HS-5 (cell line): ENCODE measurements around the gene CACNA1B.
"Not testable (repeated sequence)": the region's sequence is repeated elsewhere in the genome, so short reads cannot be mapped to it uniquely, and the experiment has no call there.

ENCODE experiments used
- DNase-seq: peaks from one replicate; pipeline ENCODE4 v3.0.0-alpha.2; 2012; ENCODE audit warnings: low read depth

CACNA1B gene

DNA sequence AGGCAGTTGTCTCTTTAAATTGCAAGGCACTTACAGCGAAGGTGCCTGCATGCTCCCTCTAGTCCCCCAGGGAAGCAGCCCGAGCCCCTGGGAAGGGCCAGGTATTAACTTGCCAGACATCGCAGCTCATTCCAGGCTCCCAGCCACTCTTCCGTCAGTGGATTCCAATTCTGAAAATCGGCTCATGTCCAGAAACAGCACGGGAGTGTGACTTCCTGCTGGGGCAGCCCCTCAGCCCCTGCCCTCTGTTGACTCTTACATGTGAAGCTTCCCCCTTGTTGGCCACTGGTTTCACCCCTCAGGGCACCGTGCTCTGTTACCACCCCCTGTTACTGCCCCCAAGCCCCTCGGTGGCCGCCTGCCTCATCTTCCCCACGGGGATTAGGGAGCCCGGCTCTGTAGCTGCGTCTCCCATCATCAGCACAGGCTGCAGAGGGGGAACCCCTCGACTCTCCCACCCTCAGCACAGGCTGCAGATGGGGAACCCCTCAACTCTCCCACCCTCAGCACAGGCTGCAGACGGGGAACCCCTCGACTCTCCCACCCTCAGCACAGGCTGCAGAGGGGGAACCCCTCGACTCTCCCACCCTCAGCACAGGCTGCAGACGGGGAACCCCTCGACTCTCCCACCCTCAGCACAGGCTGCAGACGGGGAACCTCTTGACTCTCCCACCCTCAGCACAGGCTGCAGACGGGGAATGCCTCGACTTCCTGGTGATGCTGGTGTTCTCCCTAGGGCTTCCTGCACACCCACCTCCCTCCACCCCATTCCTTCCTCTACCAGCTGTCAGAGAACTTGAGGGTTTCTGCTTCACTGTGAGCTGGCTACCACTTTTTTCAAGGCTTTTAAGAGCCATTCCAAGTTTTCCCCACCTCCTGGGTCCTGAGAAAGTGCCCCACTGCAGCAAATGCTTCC is 11.1 kb upstream of the CACNA1B start:
- no peak for DNase-seq

GRCh38 chr9:137870432-137870831 is 7.2 kb upstream of the CACNA1B start:
- no peak for DNase-seq

DNA sequence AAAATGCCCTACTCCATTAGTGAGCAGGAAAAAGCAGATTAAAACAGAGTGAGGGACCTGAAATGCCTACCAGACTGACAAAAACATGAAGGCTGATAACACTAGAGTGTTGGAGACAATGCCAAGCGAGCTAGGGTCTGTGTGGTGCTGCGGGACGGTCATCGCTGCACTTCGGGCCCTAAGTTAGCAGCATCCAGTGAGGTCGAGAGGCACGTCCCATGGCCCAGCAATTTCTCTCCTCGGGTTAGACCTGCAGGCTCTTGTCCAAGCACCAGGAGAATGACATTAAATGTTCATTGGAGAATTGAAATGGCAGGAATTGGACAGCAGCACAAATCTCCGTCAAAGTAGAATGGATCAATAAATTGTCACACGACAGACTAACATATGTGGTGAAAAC is 5.3 kb upstream of the CACNA1B start:
- DNase-seq, result no peak

GRCh38 chr9:137873408-137873807 is 4.2 kb upstream of the CACNA1B start:
- no peak for DNase-seq

GRCh38 chr9:137873858-137874362 is 3.7 kb upstream of the CACNA1B start:
- DNase-seq, result no peak

DNA sequence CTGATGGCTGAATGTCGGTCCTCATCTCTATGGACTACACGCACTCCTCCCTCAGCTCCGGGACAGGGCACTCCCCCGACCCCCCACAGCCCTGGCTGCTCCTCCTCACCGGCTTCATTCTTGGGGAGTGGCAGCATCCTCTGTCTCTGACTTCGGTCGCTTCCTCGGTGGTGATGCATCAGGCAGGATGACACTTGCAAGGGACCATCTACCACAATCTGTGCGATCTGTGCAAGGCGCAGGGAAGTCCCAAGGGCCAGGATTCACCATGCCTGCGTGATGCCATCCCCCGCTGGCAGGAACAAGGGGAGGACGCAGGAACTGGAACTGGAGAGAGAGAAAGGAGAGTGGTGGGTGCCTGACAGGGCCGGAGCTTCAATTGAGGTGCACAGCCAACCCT is 2.2 kb upstream of the CACNA1B start:
- no peak for DNase-seq

DNA sequence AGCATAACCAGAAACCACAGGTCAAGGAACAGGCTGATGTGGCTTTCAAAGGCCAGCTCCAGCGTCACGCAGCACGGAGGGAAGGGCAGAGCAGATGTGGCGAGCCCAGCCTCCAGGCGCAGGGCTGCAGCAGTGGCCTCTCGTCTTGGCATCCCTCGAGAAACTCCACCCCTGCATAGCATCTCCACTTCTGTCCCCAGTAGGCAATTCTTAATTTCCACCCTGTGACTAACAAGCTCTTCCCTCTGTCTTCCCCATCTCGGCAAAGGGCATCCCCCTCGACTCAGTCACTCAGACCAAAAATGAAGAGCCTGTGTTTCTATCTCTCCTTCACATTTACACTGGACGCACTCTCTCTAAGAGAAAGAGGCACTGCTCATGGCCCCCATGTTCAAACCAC is 1.7 kb upstream of the CACNA1B start:
- no peak for DNase-seq

GRCh38 chr9:137876269-137876668 is 1.3 kb upstream of the CACNA1B start:
- no peak for DNase-seq

DNA sequence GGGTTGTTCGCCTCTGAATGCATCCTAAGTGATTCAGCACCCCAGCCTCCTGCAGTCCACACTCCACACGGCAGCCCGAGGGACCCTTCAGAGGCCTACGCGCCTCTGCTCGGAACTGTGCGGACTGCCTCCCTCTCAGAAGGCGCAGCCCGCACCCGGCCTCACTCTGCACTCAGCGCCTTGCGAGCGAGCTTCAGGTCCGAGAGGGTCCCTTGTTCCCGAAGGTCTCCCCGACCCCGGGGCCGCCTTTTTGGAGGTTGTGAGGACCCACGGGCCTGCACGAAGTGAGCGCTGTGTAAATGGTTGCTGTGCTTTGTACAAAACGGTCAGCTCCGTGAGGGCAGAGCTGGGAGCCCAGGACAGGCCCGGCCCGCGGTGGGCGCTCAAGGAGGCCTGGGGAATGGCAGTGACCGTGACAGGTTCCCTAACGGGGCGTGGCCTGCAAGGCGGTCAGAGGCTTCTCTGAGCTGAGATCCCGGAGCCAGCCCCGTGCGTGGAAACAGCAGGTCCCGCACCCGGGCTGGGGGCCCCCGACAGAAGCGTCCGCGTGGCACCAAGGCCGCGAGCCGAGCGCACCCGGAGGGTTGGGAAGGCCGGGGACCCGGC is 698 bp upstream of the CACNA1B start:
- no peak for DNase-seq

DNA sequence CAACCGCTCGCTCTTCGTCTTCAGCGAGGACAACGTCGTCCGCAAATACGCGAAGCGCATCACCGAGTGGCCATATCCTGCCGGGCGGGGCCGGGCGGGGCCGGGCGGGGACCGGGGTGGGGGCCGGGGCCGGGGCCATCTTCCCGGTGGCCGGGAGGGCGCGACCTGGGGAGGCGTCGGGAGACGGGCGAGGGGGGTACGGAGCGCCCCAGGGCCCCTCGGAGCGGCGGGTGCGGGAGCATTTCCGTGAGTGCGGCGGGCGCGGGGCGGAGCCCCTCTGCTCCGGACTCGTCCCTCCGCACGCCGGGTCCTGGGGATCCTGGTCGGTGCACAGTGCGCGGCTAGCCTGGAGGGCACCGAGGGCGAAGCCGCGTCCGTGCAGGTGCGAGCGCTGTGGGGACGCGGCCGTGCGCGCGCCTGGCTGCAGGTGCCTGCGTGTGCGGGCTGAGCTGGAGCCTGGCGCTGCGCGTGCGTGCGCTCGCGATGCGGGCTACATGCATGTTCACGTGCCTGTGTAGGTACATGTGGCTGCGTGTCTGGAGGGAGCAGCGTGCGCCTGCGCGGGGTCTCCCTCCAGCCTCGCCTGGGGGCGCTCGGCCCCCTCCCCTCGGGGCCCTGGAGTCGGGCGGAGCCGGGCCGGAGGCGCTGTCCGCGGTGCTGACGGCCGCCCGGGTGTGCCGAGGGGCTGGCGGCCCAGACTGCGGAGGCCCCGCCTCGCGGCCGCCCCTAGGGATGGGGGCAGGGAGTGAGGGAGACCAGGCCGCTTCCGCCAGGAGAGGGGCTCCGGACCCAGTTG is 762 bp downstream of the CACNA1B start:
- no peak for DNase-seq

DNA sequence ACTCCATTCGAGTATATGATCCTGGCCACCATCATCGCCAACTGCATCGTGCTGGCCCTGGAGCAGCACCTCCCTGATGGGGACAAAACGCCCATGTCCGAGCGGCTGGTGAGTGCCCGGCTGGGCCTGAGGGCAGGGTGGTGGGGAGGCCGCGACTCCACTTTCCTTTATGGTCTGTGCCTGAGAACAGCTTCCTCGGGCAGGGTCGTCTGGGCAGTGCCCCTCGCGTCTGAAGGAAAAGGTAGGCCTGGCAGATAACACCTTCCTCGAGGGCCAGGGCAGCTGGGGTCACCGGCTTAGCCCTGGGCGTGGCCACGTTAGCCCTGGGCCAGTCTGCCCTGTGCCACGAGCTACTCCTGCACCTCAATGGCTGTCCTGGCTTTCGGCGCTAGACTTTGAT is 1.5 kb downstream of the CACNA1B start:
- no peak for DNase-seq

DNA sequence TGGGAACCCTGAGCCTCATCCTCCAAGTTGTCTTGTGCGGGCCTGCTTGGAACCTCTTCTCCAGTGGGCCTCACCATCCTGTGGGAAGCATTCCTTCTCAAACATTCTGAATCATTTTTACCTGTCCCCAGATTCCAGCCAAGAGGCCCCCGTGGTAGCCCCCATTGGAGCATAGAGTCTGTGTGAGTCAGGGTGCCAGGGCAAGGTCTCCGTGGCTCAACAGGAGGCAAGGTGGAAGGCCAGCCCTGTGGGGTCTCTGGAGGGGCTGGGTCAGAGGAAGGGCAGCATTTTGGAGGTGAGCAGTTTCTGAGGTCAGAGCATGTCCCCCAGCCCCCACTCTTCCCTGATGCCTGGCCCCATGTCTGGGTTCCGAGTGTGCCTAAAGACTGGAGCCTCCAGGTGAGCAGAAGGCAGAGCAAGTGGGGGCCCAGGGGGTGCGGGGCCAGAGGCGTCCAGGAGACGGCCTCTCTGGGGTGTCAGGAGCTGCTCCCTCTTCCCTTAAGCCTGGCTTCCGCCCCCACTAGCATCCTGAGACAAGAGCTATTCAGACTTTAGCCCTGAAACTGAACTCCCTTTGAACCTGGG is 2.1 kb downstream of the CACNA1B start:
- no peak for DNase-seq

DNA sequence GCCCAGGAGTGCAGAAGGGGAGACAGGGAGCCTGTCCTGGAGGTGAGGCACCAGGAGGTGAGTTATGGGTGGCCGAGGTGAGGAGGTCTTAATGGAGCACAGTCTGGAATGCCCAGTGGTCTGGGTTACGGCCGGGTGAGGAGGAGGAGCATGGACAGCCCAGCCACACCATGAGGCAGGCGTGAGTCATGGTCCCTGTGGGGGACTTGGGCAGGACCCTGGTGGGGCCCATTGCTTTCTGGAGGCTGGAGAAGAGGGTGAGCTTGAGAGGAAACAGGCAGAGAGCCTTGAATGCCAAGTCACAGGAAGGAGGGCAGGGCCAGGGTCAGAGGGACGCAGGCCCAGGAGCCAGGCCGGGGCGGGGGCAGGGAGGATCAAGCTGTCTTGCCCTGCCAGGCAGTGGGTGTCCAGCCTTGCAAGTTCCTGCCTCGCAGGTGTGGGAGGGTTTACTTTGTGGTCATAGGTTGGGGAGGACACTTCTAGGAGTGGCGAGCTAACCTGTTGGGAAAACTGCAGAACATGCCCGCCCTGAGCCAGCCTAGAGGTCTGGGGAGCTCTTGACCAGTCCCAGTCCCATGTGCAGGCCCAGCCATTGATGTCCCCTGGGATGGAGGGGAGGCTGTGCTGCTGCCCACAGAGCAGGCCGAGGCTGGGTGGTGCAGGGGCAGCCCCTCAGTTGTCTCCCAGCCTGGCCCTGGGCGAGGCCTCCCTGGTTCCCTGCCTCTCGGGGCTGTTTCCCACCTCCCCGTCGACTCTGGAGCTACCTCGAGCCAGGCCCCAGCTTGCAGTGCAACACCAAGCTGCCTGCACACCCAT is 2.8 kb downstream of the CACNA1B start:
- DNase-seq, result no peak

GRCh38 chr9:137880976-137881530 is 3.5 kb downstream of the CACNA1B start:
- no peak for DNase-seq

DNA sequence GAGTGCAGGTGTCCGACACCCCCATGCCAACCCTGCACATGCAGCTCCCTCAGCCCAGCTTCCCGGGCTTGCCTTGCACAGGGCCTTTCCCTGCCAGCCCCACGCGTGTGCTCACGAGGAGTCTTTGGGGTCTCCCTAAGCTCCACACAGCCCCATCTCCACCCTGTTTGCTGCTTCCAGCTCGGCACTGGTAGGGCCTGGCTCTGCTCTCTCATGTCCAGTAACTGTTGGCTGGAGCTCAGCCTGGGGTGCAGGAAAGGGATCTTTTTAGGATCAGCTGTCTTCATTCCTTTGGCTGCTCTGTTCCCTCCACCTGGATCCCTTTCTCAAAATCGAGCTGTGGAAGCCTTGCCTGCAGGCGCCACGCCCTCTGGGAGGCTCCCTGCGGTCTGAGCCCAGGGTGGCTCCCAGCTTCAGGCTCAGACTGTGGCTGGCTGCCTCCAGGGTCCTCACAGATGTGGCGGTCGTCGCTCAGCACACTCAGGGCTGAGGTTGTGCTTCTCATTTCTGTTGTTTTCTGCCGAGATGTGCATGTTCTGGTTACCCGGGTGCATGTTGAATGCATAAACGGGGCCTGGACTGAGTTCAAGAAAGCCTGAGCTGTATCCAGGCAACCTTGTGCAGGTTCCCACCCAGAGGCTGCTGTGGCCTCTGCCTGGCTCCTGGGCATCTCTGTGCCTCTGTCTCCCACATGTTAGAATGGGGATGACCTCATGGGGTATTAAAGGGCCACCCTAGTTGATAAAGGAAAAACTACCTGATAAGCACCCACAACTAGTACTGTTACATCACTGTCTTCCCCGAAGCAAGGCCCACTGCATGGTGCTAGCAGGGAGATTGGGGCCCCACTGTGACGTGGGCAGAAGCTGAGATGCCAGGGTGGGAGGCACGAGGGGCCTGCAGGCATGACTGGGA is 4.3 kb downstream of the CACNA1B start:
- DNase-seq, result no peak

DNA sequence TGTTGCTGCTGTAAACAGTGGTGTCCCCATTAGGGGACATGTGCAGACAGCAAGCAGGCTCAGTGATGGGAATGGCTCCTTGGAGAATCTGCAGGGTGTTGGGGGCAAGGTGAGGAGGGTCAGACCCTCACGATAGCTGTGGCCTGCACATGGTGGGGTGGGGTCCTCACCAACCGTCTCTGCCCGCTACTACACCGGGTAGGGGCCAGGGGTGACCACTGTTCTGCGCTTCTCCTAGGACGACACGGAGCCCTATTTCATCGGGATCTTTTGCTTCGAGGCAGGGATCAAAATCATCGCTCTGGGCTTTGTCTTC is 4.9 kb downstream of the CACNA1B start:
- no peak for DNase-seq

DNA sequence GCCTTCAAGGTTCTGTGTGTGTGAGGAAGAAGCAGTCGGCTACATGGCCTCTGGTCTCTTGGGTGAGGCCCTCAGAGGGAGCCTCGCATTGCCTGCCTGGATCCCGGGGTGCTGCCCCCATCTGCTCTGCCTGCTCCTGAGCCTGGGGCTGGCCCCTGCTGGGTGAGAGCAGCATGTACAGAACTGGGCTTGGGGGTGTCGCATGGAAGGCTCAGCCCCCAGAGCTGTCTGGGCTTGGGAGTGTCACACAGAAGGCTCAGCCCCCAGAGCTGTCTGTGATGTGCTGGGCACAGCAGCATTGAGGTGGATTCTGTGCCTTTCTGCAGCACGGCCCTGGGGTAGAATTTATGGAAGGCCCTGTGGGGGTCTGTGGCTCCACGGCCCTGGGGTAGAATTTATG is 6.4 kb downstream of the CACNA1B start:
- DNase-seq, result not testable (repeated sequence)

DNA sequence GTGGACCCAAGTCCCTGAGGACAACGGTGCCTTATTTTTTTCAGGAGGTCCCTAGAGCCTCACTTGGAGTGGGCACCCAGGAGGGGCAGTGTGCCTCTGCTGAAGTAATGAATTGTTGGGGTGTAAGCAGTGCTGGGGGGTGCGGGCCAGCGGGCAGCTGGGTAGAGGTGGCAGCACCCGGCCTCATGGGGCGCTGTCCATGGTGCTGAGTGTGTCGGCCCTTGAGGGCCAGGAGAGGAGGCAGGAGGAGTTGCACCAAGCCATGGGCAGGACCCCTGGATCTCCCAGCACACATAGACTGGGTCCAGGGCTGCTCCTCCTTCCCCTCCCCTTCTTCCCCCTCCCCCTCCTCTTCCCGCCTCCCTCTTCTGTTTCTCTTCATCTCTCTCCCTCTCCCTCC is 7.0 kb downstream of the CACNA1B start:
- not testable (repeated sequence) for DNase-seq

- DNase-seq, result not testable (repeated sequence)
Observed at GRCh38 chr9:137885121-137885520, 7.5 kb downstream of the CACNA1B start.

DNA sequence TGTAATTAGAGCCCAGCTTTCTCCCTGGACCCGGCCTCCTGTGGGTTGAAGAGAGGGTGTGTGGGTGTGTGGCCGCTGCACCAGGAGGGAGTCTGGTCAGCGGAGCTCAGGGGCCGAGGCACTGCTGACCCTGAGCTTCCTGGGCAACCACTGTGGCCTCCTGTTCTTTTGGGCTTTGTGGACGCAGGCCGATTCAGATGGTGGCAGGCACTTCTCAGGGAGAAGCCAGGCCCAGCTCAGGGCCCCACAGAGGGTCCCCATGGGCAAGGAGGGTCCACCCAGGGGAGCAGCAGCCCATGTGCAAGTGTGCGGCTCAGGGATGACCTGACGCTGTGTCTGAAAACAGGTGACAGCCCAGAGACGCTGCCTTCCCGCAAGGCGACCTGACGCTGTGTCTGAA is 11.0 kb downstream of the CACNA1B start:
- DNase-seq, result not testable (repeated sequence)
